GM12878 (cell line): ENCODE measurements around the gene TBP.

Source experiments
- CTCF ChIP-seq, 3 experiments: IDR thresholded peaks in 2 of 3; conservative IDR thresholded peaks in 1 of 3; 2 replicates each; pipeline ENCODE4 v1.5.1; 2011; ENCODE audit warnings: low read depth in 3 of 3, low read length in 3 of 3, mild to moderate bottlenecking in 3 of 3, control low read depth in 2 of 3, moderate library complexity in 2 of 3, inconsistent platforms in 1 of 3, mixed read lengths in 1 of 3; ENCODE audit not compliant: control insufficient read depth in 2 of 3, insufficient read depth in 1 of 3; ENCODE audit errors: extremely low read depth in 1 of 3
- FOXK2 ChIP-seq: fragments of 450-650 bp; IDR thresholded peaks from 2 replicates; pipeline ENCODE4 v1.6.1; 2017; ENCODE audit warnings: mild to moderate bottlenecking, moderate library complexity
- MXI1 ChIP-seq: fragments of 150-350 bp; IDR thresholded peaks from 2 replicates; pipeline ENCODE4 v1.6.1; 2011; ENCODE audit warnings: low read depth, mild to moderate bottlenecking, inconsistent platforms, low read length, improper control_type of control experiment
- PBX3 ChIP-seq: IDR thresholded peaks from 2 replicates; pipeline ENCODE4 v1.6.1; 2011; ENCODE audit warnings: mild to moderate bottlenecking, low read depth, low read length, moderate library complexity; ENCODE audit not compliant: insufficient replicate concordance
- POLR2A ChIP-seq: IDR thresholded peaks from 2 replicates; pipeline ENCODE4 v1.6.1; 2011; ENCODE audit warnings: low read depth, mild to moderate bottlenecking, low read length
- REST ChIP-seq: IDR thresholded peaks from 2 replicates; pipeline ENCODE4 v1.6.1; 2012; ENCODE audit warnings: mild to moderate bottlenecking, low read depth, low read length
- SUZ12 ChIP-seq: fragments of 200-600 bp; sonication (generic); IDR thresholded peaks from one replicate; pipeline ENCODE4 v1.6.1; 2018; ENCODE audit warnings: antibody characterized with exemption, mild to moderate bottlenecking; ENCODE audit not compliant: unreplicated experiment
- ZNF687 ChIP-seq: fragments of 450-650 bp; IDR thresholded peaks from 2 replicates; pipeline ENCODE4 v1.6.1; 2017; ENCODE audit warnings: mild to moderate bottlenecking, moderate library complexity

GRCh38 chr6:170532867-170533488 is 21.2 kb upstream of the TBP start:
- TF ChIP-seq FOXK2, result no peak
- no peak for TF ChIP-seq SUZ12
- no peak for TF ChIP-seq CTCF (IDR thresholded peaks at IDR 0.05 in 2 of 3, conservative IDR thresholded peaks at IDR 0.05 in 1 of 3; ENCODE audit: control insufficient read depth in 2 of 3, extremely low read depth in 1 of 3, insufficient read depth in 1 of 3, low read depth in 3 of 3, low read length in 3 of 3)
- peak; percentile 13; the same call in 1 of the 2 replicates for TF ChIP-seq POLR2A
- TF ChIP-seq PBX3, result no peak
- TF ChIP-seq ZNF687, result no peak
- no peak for TF ChIP-seq MXI1
- no peak for TF ChIP-seq REST
